ENCODE measurements around the gene ECM1. TPM values are rescaled to one million over a fixed set of nuclear protein-coding genes. Genes with fewer than 3 reads are reported as not detected.

Gene ECM1
- total and polyA plus RNA-seq, 2 experiments from 2014 or later = 0.74 to 1.1 TPM

DNA sequence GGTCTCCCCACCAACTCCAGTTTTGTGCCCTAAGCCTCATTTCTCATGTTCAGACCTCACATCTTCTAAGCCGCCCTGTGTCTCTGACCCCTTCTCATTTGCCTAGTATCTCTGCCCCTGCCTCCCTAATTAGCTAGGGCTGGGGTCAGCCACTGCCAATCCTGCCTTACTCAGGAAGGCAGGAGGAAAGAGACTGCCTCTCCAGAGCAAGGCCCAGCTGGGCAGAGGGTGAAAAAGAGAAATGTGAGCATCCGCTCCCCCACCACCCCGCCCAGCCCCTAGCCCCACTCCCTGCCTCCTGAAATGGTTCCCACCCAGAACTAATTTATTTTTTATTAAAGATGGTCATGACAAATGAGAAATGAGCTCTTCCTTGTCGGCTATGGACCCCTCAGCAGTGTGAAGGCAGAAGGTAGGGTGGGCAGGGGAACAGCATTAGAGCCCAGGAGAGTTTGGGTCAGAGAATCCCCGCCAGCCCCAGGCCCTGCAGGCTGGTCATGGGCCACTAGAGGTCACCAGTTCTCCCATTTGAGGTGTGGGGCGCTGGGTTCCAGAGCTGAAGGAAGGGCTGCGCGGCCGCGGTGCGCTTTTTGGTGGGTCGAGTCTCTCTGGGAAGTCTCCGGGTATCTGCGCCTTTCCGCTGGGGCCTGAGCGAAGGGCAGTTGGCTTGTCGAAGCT lies 52.8 kb downstream of the ECM1 start:
- H3K4me1 ChIP-seq (ENCODE audit: insufficient read depth) = peaks cover 30% of the 10 kb centered on the region
- Mint-ChIP-seq H3K36me3 (ENCODE audit: low read depth) (no peaks in the 10 kb centered on the region), H3K4me1 (peaks cover 43% of the 10 kb centered on the region), H3K9me3 (no peaks in the 10 kb centered on the region), H3K27ac (peak overlapping the region; percentile 97), H3K4me3 (peak overlapping the region; percentile 86), H3K27me3 (ENCODE audit: insufficient read depth, low read depth, poor library complexity) (peaks cover 22% of the 10 kb centered on the region)
- H3K4me3 ChIP-seq = peak overlapping the region; percentile 79
- H3K79me2 ChIP-seq (replicated peaks; ENCODE audit: insufficient read depth) = peaks cover 20% of the 10 kb centered on the region
- H2AFZ ChIP-seq = no peak overlapping the region
- peak overlapping the region; percentile 97 for H3K4me2 ChIP-seq
- no peaks in the 10 kb centered on the region for H3K36me3 ChIP-seq (ENCODE audit: insufficient read depth)
- peaks cover 4% of the 10 kb centered on the region for H3F3A ChIP-seq (replicated peaks; ENCODE audit: low read depth)
- H3K9me2 ChIP-seq (ENCODE audit: insufficient read depth) = no peaks in the 10 kb centered on the region
- DNase-seq (ENCODE audit: low spot score) (peak; percentile 97), ATAC-seq (peak; percentile 55)
- peak overlapping the region; percentile 100 for H3K27ac ChIP-seq (ENCODE audit: low read depth)
- TF ChIP-seq, protein P1, sequence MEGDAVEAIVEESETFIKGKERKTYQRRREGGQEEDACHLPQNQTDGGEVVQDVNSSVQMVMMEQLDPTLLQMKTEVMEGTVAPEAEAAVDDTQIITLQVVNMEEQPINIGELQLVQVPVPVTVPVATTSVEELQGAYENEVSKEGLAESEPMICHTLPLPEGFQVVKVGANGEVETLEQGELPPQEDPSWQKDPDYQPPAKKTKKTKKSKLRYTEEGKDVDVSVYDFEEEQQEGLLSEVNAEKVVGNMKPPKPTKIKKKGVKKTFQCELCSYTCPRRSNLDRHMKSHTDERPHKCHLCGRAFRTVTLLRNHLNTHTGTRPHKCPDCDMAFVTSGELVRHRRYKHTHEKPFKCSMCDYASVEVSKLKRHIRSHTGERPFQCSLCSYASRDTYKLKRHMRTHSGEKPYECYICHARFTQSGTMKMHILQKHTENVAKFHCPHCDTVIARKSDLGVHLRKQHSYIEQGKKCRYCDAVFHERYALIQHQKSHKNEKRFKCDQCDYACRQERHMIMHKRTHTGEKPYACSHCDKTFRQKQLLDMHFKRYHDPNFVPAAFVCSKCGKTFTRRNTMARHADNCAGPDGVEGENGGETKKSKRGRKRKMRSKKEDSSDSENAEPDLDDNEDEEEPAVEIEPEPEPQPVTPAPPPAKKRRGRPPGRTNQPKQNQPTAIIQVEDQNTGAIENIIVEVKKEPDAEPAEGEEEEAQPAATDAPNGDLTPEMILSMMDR (conservative IDR thresholded peaks at IDR 0.05; ENCODE audit: low read depth in 2 of 2) = peak; percentile 84 to 92
- TF ChIP-seq ZNF462 (CRISPR knock-in tag; IDR thresholded peaks at IDR 0.05) = no peak
- no peak for TF ChIP-seq EZH2phosphoT487 (IDR thresholded peaks at IDR 0.05; ENCODE audit: unreplicated experiment)
- no peaks in the 10 kb centered on the region for H3K27me3 ChIP-seq (ENCODE audit: insufficient read depth)
- H4K20me1 ChIP-seq (replicated peaks; ENCODE audit: insufficient read depth) = no peaks in the 10 kb centered on the region
